ENCODE results near the gene PROM2. TPM values are rescaled to one million over a fixed set of nuclear protein-coding genes. Genes with fewer than 3 reads are reported as not detected.

PROM2 gene
- total RNA-seq, 1 donor from 2014 or later: 22.1 TPM

DNA sequence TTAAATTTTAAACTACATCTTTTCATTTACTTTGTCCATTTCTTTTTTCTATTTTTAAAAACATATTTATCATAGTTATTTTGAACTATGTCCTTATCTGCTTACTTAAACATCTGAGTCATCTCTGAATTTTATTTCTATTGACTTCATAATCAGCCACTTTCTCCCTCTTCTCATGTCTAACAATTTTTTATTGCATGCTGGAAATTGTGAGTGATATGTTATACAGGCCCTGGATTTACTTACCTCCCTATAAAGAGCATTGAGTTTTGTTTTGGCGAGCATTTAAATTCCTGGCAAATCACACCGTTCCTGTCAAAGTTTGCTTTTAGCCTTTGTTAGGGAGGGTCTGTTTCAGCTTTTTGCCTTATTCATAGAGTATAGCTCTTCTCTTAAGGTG lies 62.2 kb downstream of the PROM2 start:
- H3K4me3 Mint-ChIP-seq: no peak overlapping the region
- no peak overlapping the region for H3K27ac Mint-ChIP-seq
- TF ChIP-seq, protein P1, sequence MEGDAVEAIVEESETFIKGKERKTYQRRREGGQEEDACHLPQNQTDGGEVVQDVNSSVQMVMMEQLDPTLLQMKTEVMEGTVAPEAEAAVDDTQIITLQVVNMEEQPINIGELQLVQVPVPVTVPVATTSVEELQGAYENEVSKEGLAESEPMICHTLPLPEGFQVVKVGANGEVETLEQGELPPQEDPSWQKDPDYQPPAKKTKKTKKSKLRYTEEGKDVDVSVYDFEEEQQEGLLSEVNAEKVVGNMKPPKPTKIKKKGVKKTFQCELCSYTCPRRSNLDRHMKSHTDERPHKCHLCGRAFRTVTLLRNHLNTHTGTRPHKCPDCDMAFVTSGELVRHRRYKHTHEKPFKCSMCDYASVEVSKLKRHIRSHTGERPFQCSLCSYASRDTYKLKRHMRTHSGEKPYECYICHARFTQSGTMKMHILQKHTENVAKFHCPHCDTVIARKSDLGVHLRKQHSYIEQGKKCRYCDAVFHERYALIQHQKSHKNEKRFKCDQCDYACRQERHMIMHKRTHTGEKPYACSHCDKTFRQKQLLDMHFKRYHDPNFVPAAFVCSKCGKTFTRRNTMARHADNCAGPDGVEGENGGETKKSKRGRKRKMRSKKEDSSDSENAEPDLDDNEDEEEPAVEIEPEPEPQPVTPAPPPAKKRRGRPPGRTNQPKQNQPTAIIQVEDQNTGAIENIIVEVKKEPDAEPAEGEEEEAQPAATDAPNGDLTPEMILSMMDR (IDR thresholded peaks at IDR 0.05; ENCODE audit: unreplicated experiment): no peak
- peaks cover 10% of the 10 kb centered on the region for H3K9me3 Mint-ChIP-seq
- no peaks in the 10 kb centered on the region for H3K36me3 Mint-ChIP-seq
- peaks cover 14% of the 10 kb centered on the region for H3K4me1 Mint-ChIP-seq
- H3K27me3 Mint-ChIP-seq (ENCODE audit: low read depth): peaks cover 27% of the 10 kb centered on the region
- no peak for DNase-seq (ENCODE audit: low spot score in 2 of 2, unreplicated experiment in 2 of 2)

DNA sequence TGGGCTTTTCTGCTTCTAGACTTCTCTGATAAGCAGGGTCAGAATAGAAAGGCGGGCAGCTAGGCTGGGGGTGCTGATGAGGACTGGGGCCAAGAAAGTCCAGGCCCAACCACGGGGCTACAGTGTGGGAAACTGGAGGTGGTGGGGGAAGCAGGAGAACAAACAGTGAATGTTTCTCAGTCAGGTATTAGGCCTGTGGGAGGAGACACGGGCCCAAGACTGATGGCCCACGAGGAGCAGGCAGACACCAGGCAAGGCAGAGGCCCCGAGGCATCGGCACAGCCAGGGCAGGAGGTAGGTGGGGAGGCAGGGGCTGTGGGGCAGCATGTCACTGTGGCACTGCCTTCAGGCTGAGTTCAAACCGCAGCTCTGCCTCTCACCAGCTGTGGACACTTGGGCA lies 63.6 kb downstream of the PROM2 start:
- peaks cover 14% of the 10 kb centered on the region for H3K4me1 Mint-ChIP-seq
- H3K27ac Mint-ChIP-seq: no peak overlapping the region
- no peak overlapping the region for H3K4me3 Mint-ChIP-seq
- no peak for DNase-seq (ENCODE audit: low spot score in 2 of 2, unreplicated experiment in 2 of 2)
- H3K36me3 Mint-ChIP-seq: no peaks in the 10 kb centered on the region
- peaks cover 10% of the 10 kb centered on the region for H3K9me3 Mint-ChIP-seq
- TF ChIP-seq, protein P1 (IDR thresholded peaks at IDR 0.05; ENCODE audit: unreplicated experiment): no peak
- peaks cover 41% of the 10 kb centered on the region for H3K27me3 Mint-ChIP-seq (ENCODE audit: low read depth)

Other genes with a start within 250 kb of the PROM2 start
- not detected in 3 replicates for gene MAL, start 248.7 kb upstream of the PROM2 start, total RNA-seq
- 45.2 to 47.6 TPM (median 45.8 TPM) in 3 replicates for gene MRPS5, start 152.6 kb upstream of the PROM2 start, total RNA-seq
- 36.4 to 38.0 TPM (median 37.5 TPM) in 3 replicates for gene ZNF514, start 114.6 kb upstream of the PROM2 start, total RNA-seq
- gene ZNF2, start 108.6 kb upstream of the PROM2 start, total RNA-seq: 5.9 to 6.2 TPM (median 6.2 TPM) in 3 replicates
- gene ZNF892, start 66.9 kb upstream of the PROM2 start, total RNA-seq: 16.7 to 17.2 TPM (median 17.0 TPM) in 3 replicates
- gene KCNIP3, start 22.9 kb downstream of the PROM2 start, total RNA-seq: 8.3 to 9.2 TPM (median 8.3 TPM) in 3 replicates
- 43.3 to 45.2 TPM (median 43.5 TPM) in 3 replicates for gene FAHD2A, start 128.3 kb downstream of the PROM2 start, total RNA-seq
- not detected in 3 replicates for gene TRIM43B, start 210.3 kb downstream of the PROM2 start, total RNA-seq